SK-N-MC (cell line): ENCODE data around the gene DPYD.

Source experiments
- EZH2 ChIP-seq: fragments of 200-600 bp; sonication (generic); IDR thresholded peaks from one replicate; pipeline ENCODE4 v1.6.1; 2017; ENCODE audit warnings: antibody characterized with exemption
- FOXP2 ChIP-seq: optimal IDR thresholded peaks from 2 replicates; pipeline ENCODE3; 2011; ENCODE audit warnings: mild to moderate bottlenecking, moderate library complexity; ENCODE audit not compliant: insufficient read depth; ENCODE audit errors: extremely low read length, control extremely low read depth
- POLR2AphosphoS5 ChIP-seq: IDR thresholded peaks from 2 replicates; pipeline ENCODE4 v1.6.1; 2012; ENCODE audit warnings: mild to moderate bottlenecking, low read depth, low read length, borderline replicate concordance

GRCh38 chr1:97634758-97635157, 286.1 kb downstream of the DPYD start:
- no peak for TF ChIP-seq POLR2AphosphoS5
- no peak for TF ChIP-seq EZH2
- TF ChIP-seq FOXP2 = no peak
